ENCODE results near the gene CDC42. TPM values are rescaled to one million over a fixed set of nuclear protein-coding genes. Genes with fewer than 3 reads are reported as not detected.

Gene CDC42
- total and polyA plus RNA-seq, 2 of the 13 experiments (the other 11 are each of a cell fraction or from before 2014, with no cell fraction given), result 138 to 237 TPM

GRCh38 chr1:22110016-22110415, 57.5 kb downstream of the CDC42 start:
- intact Hi-C loops (cut with micrococcal nuclease; ENCODE audit: unreplicated experiment) (no loop called here), in situ Hi-C loops (cut with HindIII; ENCODE audit: extremely low pct_ligation_motif_present, low pct_unique_long_range_greater_than_20kb) (no loop called here)
- H3K27ac ChIP-seq (ENCODE audit: extremely low read length, insufficient read depth, low read length), result no peak overlapping the region
- H3K4me3 ChIP-seq (replicated peaks in 1 of 3; ENCODE audit: insufficient read depth in 1 of 3, low read depth in 2 of 3, low read length in 3 of 3), result no peak overlapping the region
- H3K79me2 ChIP-seq (ENCODE audit: insufficient read depth, low read length), result no peaks in the 10 kb centered on the region
- no peaks in the 10 kb centered on the region for H3K27me3 ChIP-seq (ENCODE audit: control insufficient read depth in 1 of 2, insufficient read depth in 2 of 2, low read length in 2 of 2)
- ChIA-PET POLR2A (no interaction called here), CTCF (ENCODE audit: low intra/inter-chr PET ratio, low total read pairs) (no interaction called here)
- no peaks in the 10 kb centered on the region for H3K9me3 ChIP-seq (ENCODE audit: low read length)
- no peak overlapping the region for H3K9ac ChIP-seq (ENCODE audit: insufficient read depth, low read depth, low read length)
- FAIRE-seq, result no peak
- no peak for DNase-seq (ENCODE audit: low spot score)
- H3K4me1 ChIP-seq (ENCODE audit: insufficient read depth, low read length), result peaks cover 15% of the 10 kb centered on the region; the same call in 1 of the 2 replicates
- no peak for ATAC-seq
- WGBS (ENCODE audit: low lambda C conversion rate), result 86% methylated on average over 3 of the region's 3 CpGs
- H3K4me2 ChIP-seq (ENCODE audit: low read depth, low read length), result no peak overlapping the region
- no peak overlapping the region for H2AFZ ChIP-seq (ENCODE audit: low read length)
- TF ChIP-seq PITX1 (CRISPR knock-in tag; IDR thresholded peaks at IDR 0.05), result no peak
- TF ChIP-seq ZNF484 (CRISPR knock-in tag; IDR thresholded peaks at IDR 0.05; ENCODE audit: borderline replicate concordance, low read depth), result no peak
- no peak for TF ChIP-seq ZSCAN21 (CRISPR knock-in tag; IDR thresholded peaks at IDR 0.05; ENCODE audit: borderline replicate concordance)
- no peak for TF ChIP-seq TERF1 (CRISPR knock-in tag; IDR thresholded peaks at IDR 0.05)
- TF ChIP-seq ZNF766 (CRISPR knock-in tag; IDR thresholded peaks at IDR 0.05; ENCODE audit: borderline replicate concordance), result no peak
- no peak for TF ChIP-seq RXRA (CRISPR knock-in tag; IDR thresholded peaks at IDR 0.05)
- no peak for TF ChIP-seq KLF11 (CRISPR knock-in tag; IDR thresholded peaks at IDR 0.05)
- TF ChIP-seq ADNP (CRISPR knock-in tag; IDR thresholded peaks at IDR 0.05), result no peak
- H4K20me1 ChIP-seq (ENCODE audit: insufficient read depth, low read length), result peaks cover 28% of the 10 kb centered on the region
- H3K36me3 ChIP-seq (replicated peaks in 1 of 2; ENCODE audit: control insufficient read depth in 1 of 2, insufficient read depth in 2 of 2, low read length in 2 of 2), result peaks cover 1 to 27% of the 10 kb centered on the region in 2 experiments; a peak in 3 of 5 replicates
- no TSS peak for BruUV-seq (replicated peaks)

GRCh38 chr1:22111115-22111514, 58.6 kb downstream of the CDC42 start:
- no peaks in the 10 kb centered on the region for H3K9me3 ChIP-seq (ENCODE audit: low read length)
- H3K9ac ChIP-seq (ENCODE audit: insufficient read depth, low read depth, low read length), result no peak overlapping the region
- no peak for TF ChIP-seq SMYD3 (CRISPR knock-in tag; IDR thresholded peaks at IDR 0.05)
- peak; percentile 54 for TF ChIP-seq RBM22 (optimal IDR thresholded peaks at IDR 0.05; ENCODE audit: low read length)
- TF ChIP-seq RFXANK (CRISPR knock-in tag; IDR thresholded peaks at IDR 0.05), result no peak
- no peak for FAIRE-seq
- CTCF ChIA-PET (ENCODE audit: low intra/inter-chr PET ratio, low total read pairs), result no interaction called here
- H2AFZ ChIP-seq (ENCODE audit: low read length), result no peak overlapping the region
- no peak overlapping the region for H3K27ac ChIP-seq (ENCODE audit: extremely low read length, insufficient read depth, low read length)
- no peak for DNase-seq (ENCODE audit: low spot score)
- no CpG with 5 or more reads among the region's 1 CpG for WGBS (ENCODE audit: low lambda C conversion rate)
- no peak for ATAC-seq
- H3K4me3 ChIP-seq (replicated peaks in 1 of 3; ENCODE audit: insufficient read depth in 1 of 3, low read depth in 2 of 3, low read length in 3 of 3), result no peak overlapping the region
- POLR2A ChIA-PET, result no interaction called here
- H3K27me3 ChIP-seq (ENCODE audit: control insufficient read depth in 1 of 2, insufficient read depth in 2 of 2, low read length in 2 of 2), result no peaks in the 10 kb centered on the region
- in situ Hi-C loops (cut with HindIII; ENCODE audit: extremely low pct_ligation_motif_present, low pct_unique_long_range_greater_than_20kb) (no loop called here), intact Hi-C loops (cut with micrococcal nuclease; ENCODE audit: unreplicated experiment) (no loop called here)
- H3K36me3 ChIP-seq (replicated peaks in 1 of 2; ENCODE audit: control insufficient read depth in 1 of 2, insufficient read depth in 2 of 2, low read length in 2 of 2), result peaks cover 1 to 19% of the 10 kb centered on the region in 2 experiments; a peak in 2 of 5 replicates
- BruUV-seq (replicated peaks), result no TSS peak
- H4K20me1 ChIP-seq (ENCODE audit: insufficient read depth, low read length), result peaks cover 18% of the 10 kb centered on the region; the same call in 1 of the 2 replicates
- no peak overlapping the region for H3K4me2 ChIP-seq (ENCODE audit: low read depth, low read length)
- peaks cover 15% of the 10 kb centered on the region; the same call in 1 of the 2 replicates for H3K4me1 ChIP-seq (ENCODE audit: insufficient read depth, low read length)
- H3K79me2 ChIP-seq (ENCODE audit: insufficient read depth, low read length), result no peaks in the 10 kb centered on the region

Data from HepG2 (cell line).